DOHH2 (cell line): ENCODE measurements around the gene AUTS2.

Experiments used
- H3F3A ChIP-seq: fragments of 200-600 bp; sonication (generic), shearing (Covaris generic); 2 replicates; pipeline ENCODE4 v1.6.0; 2016; ENCODE audit warnings: antibody characterized with exemption, mild to moderate bottlenecking; ENCODE audit not compliant: control insufficient read depth, insufficient read depth
- H3K27ac ChIP-seq: fragments of 200-600 bp; sonication (generic); 2 replicates; pipeline ENCODE4 v1.5.1; 2014; ENCODE audit warnings: low read depth, mild to moderate bottlenecking, low read length, moderate library complexity
- H3K27me3 ChIP-seq: fragments of 200-600 bp; sonication (generic); 2 replicates; pipeline ENCODE4 v1.6.1; 2014; ENCODE audit warnings: mild to moderate bottlenecking, low read length, mixed read lengths; ENCODE audit not compliant: control insufficient read depth
- H3K36me3 ChIP-seq: fragments of 200-600 bp; sonication (generic); 2 replicates; pipeline ENCODE4 v1.6.1; 2014; ENCODE audit warnings: mild to moderate bottlenecking, low read length, moderate library complexity, mixed read lengths; ENCODE audit not compliant: control insufficient read depth
- H3K4me1 ChIP-seq: fragments of 200-600 bp; sonication (generic); 2 replicates; pipeline ENCODE4 v1.6.1; 2014; ENCODE audit warnings: mild to moderate bottlenecking, low read length, mixed read lengths; ENCODE audit not compliant: control insufficient read depth
- H3K4me2 ChIP-seq: fragments of 200-600 bp; sonication (generic); 2 replicates; pipeline ENCODE4 v1.6.0; 2014; ENCODE audit warnings: mild to moderate bottlenecking, low read length, moderate library complexity
- H3K4me3 ChIP-seq: fragments of 200-600 bp; sonication (generic); 2 replicates; pipeline ENCODE4 v1.5.1; 2014; ENCODE audit warnings: mild to moderate bottlenecking, low read length, mixed read lengths
- H3K79me2 ChIP-seq: fragments of 200-600 bp; sonication (generic); 2 replicates; pipeline ENCODE4 v1.6.1; 2014; ENCODE audit warnings: mild to moderate bottlenecking, low read length, mixed read lengths; ENCODE audit not compliant: control insufficient read depth
- H3K9me2 ChIP-seq: fragments of 200-600 bp; sonication (generic); replicated peaks from 2 replicates; pipeline ENCODE4 v1.6.1; 2014; ENCODE audit warnings: mild to moderate bottlenecking, low read length, mixed read lengths; ENCODE audit not compliant: control insufficient read depth
- H3K9me3 ChIP-seq: fragments of 200-600 bp; sonication (generic); 2 replicates; pipeline ENCODE4 v1.6.1; 2014; ENCODE audit warnings: antibody characterized with exemption, low read length, mixed read lengths; ENCODE audit not compliant: control insufficient read depth, insufficient read depth
- H4K20me1 ChIP-seq: fragments of 200-600 bp; sonication (generic); 2 replicates; pipeline ENCODE4 v1.6.0; 2014; ENCODE audit warnings: low read depth, mild to moderate bottlenecking, antibody characterized with exemption, low read length, moderate library complexity; ENCODE audit not compliant: control insufficient read depth, insufficient read depth
- EZH2phosphoT487 ChIP-seq: fragments of 200-600 bp; sonication (generic); IDR thresholded peaks from 2 replicates; pipeline ENCODE4 v1.6.1; 2017; ENCODE audit warnings: borderline replicate concordance, mild to moderate bottlenecking, antibody characterized with exemption, low read length, moderate library complexity, mixed read lengths
- TF ChIP-seq, protein P1 (sequence below): fragments of 200-600 bp; sonication (generic); IDR thresholded peaks from one replicate; pipeline ENCODE4 v1.5.1; 2014; ENCODE audit warnings: antibody characterized with exemption, mild to moderate bottlenecking, low read depth, low read length; ENCODE audit not compliant: poor library complexity, severe bottlenecking

AUTS2 gene

DNA sequence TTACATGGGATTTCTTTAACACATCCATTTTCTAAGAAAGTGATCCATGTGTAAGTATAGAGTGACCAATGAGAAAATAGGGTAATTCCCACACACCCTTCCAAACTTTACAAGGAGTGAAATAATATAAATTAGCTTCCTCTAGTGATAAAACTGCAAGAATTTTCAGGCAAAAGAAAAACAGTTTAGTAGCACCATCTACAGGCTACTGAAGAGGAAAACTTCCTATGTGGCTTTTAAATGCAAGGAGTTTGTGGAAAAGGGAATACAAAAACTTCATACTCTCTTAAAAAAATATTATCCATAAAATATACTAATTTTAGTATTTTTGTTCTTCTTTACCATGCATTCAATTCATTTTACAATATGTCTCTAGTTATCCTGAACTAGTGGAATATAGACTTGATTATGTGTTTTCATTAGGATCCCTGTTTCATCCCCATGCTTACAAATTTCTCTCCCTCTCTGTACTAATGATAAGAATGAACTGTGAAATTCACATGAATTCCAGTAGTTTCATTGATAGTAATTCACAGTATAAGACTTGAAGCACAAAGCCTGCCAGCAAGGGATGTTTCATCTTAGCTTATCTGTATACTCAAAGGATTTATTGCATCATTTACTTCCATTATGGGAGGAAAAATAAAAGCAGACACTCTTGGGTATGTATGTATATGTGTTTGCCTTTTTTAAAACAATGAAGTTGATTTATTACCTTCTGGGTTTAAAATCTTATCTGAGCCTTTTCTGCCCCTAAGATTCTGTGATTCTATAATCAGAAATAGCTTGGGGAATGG lies 442.9 kb downstream of the AUTS2 start:
- H3K9me2 ChIP-seq: no peaks in the 10 kb centered on the region
- H4K20me1 ChIP-seq: peaks cover 5% of the 10 kb centered on the region; the same call in 1 of the 2 replicates
- peaks cover 2% of the 10 kb centered on the region; the same call in 1 of the 2 replicates for H3K79me2 ChIP-seq
- H3K4me2 ChIP-seq: no peak overlapping the region
- TF ChIP-seq, protein P1, sequence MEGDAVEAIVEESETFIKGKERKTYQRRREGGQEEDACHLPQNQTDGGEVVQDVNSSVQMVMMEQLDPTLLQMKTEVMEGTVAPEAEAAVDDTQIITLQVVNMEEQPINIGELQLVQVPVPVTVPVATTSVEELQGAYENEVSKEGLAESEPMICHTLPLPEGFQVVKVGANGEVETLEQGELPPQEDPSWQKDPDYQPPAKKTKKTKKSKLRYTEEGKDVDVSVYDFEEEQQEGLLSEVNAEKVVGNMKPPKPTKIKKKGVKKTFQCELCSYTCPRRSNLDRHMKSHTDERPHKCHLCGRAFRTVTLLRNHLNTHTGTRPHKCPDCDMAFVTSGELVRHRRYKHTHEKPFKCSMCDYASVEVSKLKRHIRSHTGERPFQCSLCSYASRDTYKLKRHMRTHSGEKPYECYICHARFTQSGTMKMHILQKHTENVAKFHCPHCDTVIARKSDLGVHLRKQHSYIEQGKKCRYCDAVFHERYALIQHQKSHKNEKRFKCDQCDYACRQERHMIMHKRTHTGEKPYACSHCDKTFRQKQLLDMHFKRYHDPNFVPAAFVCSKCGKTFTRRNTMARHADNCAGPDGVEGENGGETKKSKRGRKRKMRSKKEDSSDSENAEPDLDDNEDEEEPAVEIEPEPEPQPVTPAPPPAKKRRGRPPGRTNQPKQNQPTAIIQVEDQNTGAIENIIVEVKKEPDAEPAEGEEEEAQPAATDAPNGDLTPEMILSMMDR: peak; percentile 59
- TF ChIP-seq EZH2phosphoT487: no peak
- H3K4me3 ChIP-seq: no peak overlapping the region
- H3K36me3 ChIP-seq: no peaks in the 10 kb centered on the region
- H3K27me3 ChIP-seq: no peaks in the 10 kb centered on the region
- H3K27ac ChIP-seq: no peak overlapping the region
- no peaks in the 10 kb centered on the region for H3K9me3 ChIP-seq
- H3K4me1 ChIP-seq: peaks cover 31% of the 10 kb centered on the region
- H3F3A ChIP-seq: 0 out of 2 replicates have a peak, but pooled peaks cover 2% of the 10 kb centered on the region

- no peaks in the 10 kb centered on the region for H3K9me3 ChIP-seq
- no peaks in the 10 kb centered on the region for H3K27me3 ChIP-seq
- H3K4me2 ChIP-seq: no peak overlapping the region
- peaks cover 19% of the 10 kb centered on the region for H3K4me1 ChIP-seq
- TF ChIP-seq EZH2phosphoT487: no peak
- TF ChIP-seq, protein P1: no peak
- H3K36me3 ChIP-seq: no peaks in the 10 kb centered on the region
- no peaks in the 10 kb centered on the region for H3F3A ChIP-seq
- no peak overlapping the region for H3K4me3 ChIP-seq
- H4K20me1 ChIP-seq: peaks cover 5% of the 10 kb centered on the region; the same call in 1 of the 2 replicates
- no peaks in the 10 kb centered on the region for H3K9me2 ChIP-seq
- peaks cover 2% of the 10 kb centered on the region; the same call in 1 of the 2 replicates for H3K79me2 ChIP-seq
- no peak overlapping the region for H3K27ac ChIP-seq
Observed at GRCh38 chr7:70042533-70042932, 444.3 kb downstream of the AUTS2 start.

DNA sequence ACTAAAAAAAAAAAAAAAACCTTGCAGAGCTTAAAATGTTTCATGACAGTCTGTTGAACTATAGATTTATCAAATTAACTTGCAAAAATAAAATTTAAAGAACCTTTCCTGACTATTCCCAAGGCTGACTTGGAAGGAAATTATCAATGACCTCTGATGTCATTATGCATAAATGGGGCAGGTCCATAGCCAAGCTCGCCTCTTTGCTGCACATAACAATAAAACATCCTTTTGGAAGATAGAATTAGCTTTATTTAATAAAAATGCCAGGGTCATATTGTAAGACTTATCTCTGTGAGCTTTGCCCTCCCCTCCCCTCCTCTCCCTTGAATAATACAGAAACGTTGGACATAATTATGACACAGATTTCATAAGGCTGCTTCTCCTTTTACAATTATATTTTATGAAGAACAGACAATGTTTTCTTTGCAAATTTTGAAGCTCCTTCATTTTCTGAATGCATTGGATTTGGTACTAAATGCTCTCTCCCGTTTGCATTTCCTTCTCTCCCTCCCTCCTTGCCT lies 444.8 kb downstream of the AUTS2 start:
- TF ChIP-seq, protein P1: no peak
- no peak for TF ChIP-seq EZH2phosphoT487
- H3K4me2 ChIP-seq: no peak overlapping the region
- H3K36me3 ChIP-seq: no peaks in the 10 kb centered on the region
- no peak overlapping the region for H3K27ac ChIP-seq
- no peaks in the 10 kb centered on the region for H3K9me3 ChIP-seq
- no peaks in the 10 kb centered on the region for H3K9me2 ChIP-seq
- peaks cover 5% of the 10 kb centered on the region; the same call in 1 of the 2 replicates for H4K20me1 ChIP-seq
- peaks cover 4% of the 10 kb centered on the region for H3K79me2 ChIP-seq
- peaks cover 16% of the 10 kb centered on the region for H3K4me1 ChIP-seq
- H3K4me3 ChIP-seq: no peak overlapping the region
- H3K27me3 ChIP-seq: no peaks in the 10 kb centered on the region
- no peaks in the 10 kb centered on the region for H3F3A ChIP-seq
